Fibroblast of the aortic adventitia (primary cell): ENCODE results near the gene MAPRE2. TPM values are rescaled to one million over a fixed set of nuclear protein-coding genes. Genes with fewer than 3 reads are reported as not detected.

Source experiments
- DNase-seq: peaks from one replicate; pipeline ENCODE4 v3.0.0-alpha.2; 2010; ENCODE audit warnings: low read depth
- H3K4me3 ChIP-seq: 2 replicates; pipeline ENCODE4 v1.5.1; 2011; ENCODE audit warnings: low read depth, mild to moderate bottlenecking, control low read depth, low read length, moderate library complexity
- total RNA-seq: library from RNA; depleted of rRNA; stranded (reverse); fragments of >200 nt; gene quantifications from 2 replicates; pipeline ENCODE4 v1.2.3, GENCODE V29; 2012; ENCODE audit warnings: low replicate concordance
- TF ChIP-seq, protein P1 (sequence below): IDR thresholded peaks from 2 replicates; pipeline ENCODE4 v1.5.1; 2011; ENCODE audit warnings: mild to moderate bottlenecking, low read length, control low read depth, inconsistent platforms; ENCODE audit not compliant: insufficient read depth

MAPRE2 gene
- total RNA-seq, 1 donor = 44.7 TPM

DNA sequence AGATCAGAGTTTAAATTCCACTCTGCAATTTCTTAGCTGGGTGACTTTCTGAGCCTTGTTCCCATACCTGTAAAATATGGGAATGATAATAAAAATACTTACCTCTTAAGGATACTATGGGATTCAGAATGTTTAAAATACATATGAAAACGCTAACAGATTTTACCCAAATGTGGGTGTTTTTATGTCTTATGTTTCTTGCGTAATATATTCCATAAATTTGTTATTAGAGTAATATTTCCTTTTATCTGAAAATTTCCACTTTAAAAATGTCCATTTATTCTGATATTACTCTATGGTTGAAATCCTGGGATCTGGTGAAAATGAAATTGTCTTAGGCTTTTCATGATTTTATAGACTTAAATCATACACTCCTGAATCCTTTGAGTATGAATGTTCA lies 45.5 kb downstream of the MAPRE2 start:
- H3K4me3 ChIP-seq = no peak overlapping the region
- TF ChIP-seq, protein P1, sequence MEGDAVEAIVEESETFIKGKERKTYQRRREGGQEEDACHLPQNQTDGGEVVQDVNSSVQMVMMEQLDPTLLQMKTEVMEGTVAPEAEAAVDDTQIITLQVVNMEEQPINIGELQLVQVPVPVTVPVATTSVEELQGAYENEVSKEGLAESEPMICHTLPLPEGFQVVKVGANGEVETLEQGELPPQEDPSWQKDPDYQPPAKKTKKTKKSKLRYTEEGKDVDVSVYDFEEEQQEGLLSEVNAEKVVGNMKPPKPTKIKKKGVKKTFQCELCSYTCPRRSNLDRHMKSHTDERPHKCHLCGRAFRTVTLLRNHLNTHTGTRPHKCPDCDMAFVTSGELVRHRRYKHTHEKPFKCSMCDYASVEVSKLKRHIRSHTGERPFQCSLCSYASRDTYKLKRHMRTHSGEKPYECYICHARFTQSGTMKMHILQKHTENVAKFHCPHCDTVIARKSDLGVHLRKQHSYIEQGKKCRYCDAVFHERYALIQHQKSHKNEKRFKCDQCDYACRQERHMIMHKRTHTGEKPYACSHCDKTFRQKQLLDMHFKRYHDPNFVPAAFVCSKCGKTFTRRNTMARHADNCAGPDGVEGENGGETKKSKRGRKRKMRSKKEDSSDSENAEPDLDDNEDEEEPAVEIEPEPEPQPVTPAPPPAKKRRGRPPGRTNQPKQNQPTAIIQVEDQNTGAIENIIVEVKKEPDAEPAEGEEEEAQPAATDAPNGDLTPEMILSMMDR = no peak
- no peak for DNase-seq

- TF ChIP-seq, protein P1 = no peak
- H3K4me3 ChIP-seq = no peak overlapping the region
- DNase-seq = no peak
Observed at GRCh38 chr18:35087726-35088125, 46.5 kb downstream of the MAPRE2 start.

GRCh38 chr18:35088921-35089320 lies 47.7 kb downstream of the MAPRE2 start:
- no peak for DNase-seq
- no peak overlapping the region for H3K4me3 ChIP-seq
- TF ChIP-seq, protein P1 = no peak

DNA sequence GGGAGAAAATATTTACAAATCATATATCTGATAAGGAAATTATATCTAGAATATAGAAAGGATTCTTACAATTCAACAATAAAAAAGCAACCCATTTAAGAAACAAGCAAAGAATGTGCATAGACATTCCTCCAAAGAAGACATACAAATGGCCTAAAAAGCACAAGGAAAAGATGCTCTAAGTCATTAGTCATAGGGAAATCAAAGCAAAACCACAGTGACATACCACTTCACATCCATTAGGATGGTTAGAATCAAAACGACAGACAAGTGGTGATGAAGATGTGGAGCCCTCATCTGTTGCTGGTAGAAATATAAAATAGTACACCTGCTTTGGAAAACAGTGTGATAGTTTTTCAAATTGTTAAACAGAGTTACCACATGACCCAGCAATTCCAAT lies 48.2 kb downstream of the MAPRE2 start:
- DNase-seq = no peak
- no peak overlapping the region for H3K4me3 ChIP-seq
- TF ChIP-seq, protein P1 = no peak

DNA sequence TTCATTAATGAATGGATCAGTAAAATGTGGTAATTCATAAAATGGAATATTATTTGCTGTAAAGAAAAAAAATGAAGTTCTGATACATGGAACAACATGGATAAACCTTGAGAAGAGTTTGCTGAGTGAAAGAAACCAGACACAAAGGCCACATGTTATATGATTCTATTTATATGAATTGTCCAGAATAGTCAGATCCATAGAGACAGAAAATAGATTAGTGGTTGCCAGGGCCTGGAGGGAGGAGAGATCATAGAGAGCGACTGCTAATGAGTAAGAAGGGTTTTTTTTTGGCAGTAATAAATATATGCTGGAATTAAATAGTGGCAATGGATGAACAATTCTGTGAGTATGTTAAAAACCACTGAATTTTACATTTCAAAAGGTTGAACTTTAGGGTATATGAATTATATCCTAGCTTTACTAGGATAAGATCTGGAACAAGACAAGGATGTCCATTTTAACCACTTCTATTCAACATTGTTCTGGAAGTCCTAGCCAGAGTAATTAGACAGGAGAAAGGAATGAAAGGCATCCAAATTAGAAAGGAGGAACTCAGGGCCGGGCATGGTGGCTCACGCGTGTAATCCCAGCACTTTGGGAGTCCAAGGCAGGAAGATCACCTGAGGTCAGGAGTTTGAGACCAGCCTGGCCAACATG lies 48.8 kb downstream of the MAPRE2 start:
- H3K4me3 ChIP-seq = no peak overlapping the region
- TF ChIP-seq, protein P1 = no peak
- no peak for DNase-seq

DNA sequence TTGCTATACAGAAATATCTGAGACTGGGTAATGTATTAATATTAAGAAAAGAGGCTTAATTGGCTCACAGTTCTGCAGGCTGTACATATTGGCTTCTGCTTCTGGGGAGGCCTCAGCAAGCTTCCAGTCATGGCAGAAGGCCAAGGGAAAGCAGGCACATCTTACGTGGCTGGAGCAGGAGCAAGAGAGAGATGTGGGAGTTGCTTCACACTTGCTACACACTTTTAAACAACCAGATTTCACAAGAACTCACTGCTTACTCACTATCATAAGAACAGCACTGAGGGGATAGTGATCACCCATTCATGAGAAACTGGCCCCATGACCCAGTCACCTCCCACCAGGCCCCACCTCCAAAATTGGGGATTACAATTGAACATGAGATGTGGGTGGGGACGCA lies 50.6 kb downstream of the MAPRE2 start:
- no peak for DNase-seq
- H3K4me3 ChIP-seq = no peak overlapping the region
- TF ChIP-seq, protein P1 = no peak
